ENCODE data around the gene OR1A2. TPM values are rescaled to one million over a fixed set of nuclear protein-coding genes. Genes with fewer than 3 reads are reported as not detected.
"Not testable (repeated sequence)": the region's sequence is repeated elsewhere in the genome, so short reads cannot be mapped to it uniquely, and the experiment has no call there.

OR1A2 gene
- total RNA-seq, 1 experiment from 2014 or later, result not detected

- POLR2A ChIA-PET; H4K20me1 ChIP-seq (ENCODE audit: insufficient read depth); H3K4me2 ChIP-seq (ENCODE audit: low read length); BruUV-seq (replicated peaks); H3K9me3 ChIP-seq (ENCODE audit: control insufficient read depth in 1 of 2, insufficient read depth in 1 of 2, low read depth in 1 of 2, low read length in 2 of 2); H3K36me3 ChIP-seq (ENCODE audit: control insufficient read depth in 1 of 2, insufficient read depth in 2 of 2, low read length in 2 of 2); H3K9ac ChIP-seq (ENCODE audit: low read length); H3K9me2 ChIP-seq (ENCODE audit: insufficient read depth); DNase-seq (ENCODE audit: low read depth, low spot score); ATAC-seq; intact Hi-C loops (cut with micrococcal nuclease); H2AFZ ChIP-seq (ENCODE audit: low read depth, low read length, poor library complexity, severe bottlenecking); H3K27me3 ChIP-seq (ENCODE audit: insufficient read depth, low read length); CTCF ChIA-PET; H3K79me2 ChIP-seq (ENCODE audit: insufficient read depth, low read length); H3K4me1 ChIP-seq (ENCODE audit: control insufficient read depth in 1 of 2, insufficient read depth in 2 of 2, low read length in 2 of 2); H3K4me3 ChIP-seq (replicated peaks in 1 of 2; ENCODE audit: low read depth in 1 of 2, low read length in 2 of 2); RAD21 ChIA-PET (ENCODE audit: low non-redundant PET in 1 of 2, low total read pairs in 2 of 2, uncharacterized antibody in 2 of 2, unreplicated experiment in 2 of 2); H3K27ac ChIP-seq (ENCODE audit: low read depth, low read length): not testable (repeated sequence)
Measured at GRCh38 chr17:3244841-3245240, 47.5 kb downstream of the OR1A2 start.

Other genes starting within 250 kb of the OR1A2 start
- not detected for gene OR1D5, start 133.9 kb upstream of the OR1A2 start, total RNA-seq (2021; ENCODE audit: unreplicated experiment)
- gene OR1D2, start 93.1 kb upstream of the OR1A2 start, total RNA-seq (2021; ENCODE audit: unreplicated experiment), result not detected
- gene OR1G1, start 70.0 kb upstream of the OR1A2 start, total RNA-seq (2021; ENCODE audit: unreplicated experiment), result not detected
- not detected for gene OR1A1, start 10.1 kb downstream of the OR1A2 start, total RNA-seq (2021; ENCODE audit: unreplicated experiment)
- not detected for gene OR3A1, start 100.8 kb downstream of the OR1A2 start, total RNA-seq (2021; ENCODE audit: unreplicated experiment)
- not detected for gene OR3A2, start 188.8 kb downstream of the OR1A2 start, total RNA-seq (2021; ENCODE audit: unreplicated experiment)
- not detected for gene OR1E1, start 200.9 kb downstream of the OR1A2 start, total RNA-seq (2021; ENCODE audit: unreplicated experiment)
- gene OR3A3, start 213.9 kb downstream of the OR1A2 start, total RNA-seq (2021; ENCODE audit: unreplicated experiment), result not detected
- not detected for gene OR1E2, start 236.3 kb downstream of the OR1A2 start, total RNA-seq (2021; ENCODE audit: unreplicated experiment)